ENCODE results near the gene AGAP1.

GRCh38 chr2:235754357-235755207, 260.7 kb downstream of the AGAP1 start:
- TF ChIP-seq POLR2A (IDR thresholded peaks at IDR 0.05), result no peak
- no peak for TF ChIP-seq CTCF (IDR thresholded peaks at IDR 0.05)
